ENCODE data around the gene SQSTM1.
"Not testable (repeated sequence)": the region's sequence is repeated elsewhere in the genome, so short reads cannot be mapped to it uniquely, and the experiment has no call there.

SQSTM1 gene

DNA sequence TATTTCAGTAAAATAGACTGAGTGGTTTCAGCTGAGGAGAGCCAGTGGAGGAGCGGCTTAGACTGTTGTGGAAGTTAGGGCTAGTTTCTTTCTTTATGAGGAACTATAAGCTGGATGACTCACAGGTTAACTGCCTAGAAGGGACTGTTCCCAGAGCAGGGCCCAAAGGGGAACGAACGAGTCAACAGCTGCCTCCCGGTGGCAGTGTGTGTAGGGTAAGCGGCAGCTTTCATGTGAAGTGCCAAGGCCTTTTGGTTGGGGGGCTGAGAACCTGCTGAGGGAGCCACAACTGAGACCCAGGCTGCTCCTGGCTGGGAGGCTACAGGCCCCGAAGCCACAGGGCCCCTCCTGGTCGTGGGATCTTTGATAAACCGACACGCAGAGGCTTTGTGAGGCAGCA lies 7.0 kb downstream of the SQSTM1 start:
- no peak for DNase-seq

DNA sequence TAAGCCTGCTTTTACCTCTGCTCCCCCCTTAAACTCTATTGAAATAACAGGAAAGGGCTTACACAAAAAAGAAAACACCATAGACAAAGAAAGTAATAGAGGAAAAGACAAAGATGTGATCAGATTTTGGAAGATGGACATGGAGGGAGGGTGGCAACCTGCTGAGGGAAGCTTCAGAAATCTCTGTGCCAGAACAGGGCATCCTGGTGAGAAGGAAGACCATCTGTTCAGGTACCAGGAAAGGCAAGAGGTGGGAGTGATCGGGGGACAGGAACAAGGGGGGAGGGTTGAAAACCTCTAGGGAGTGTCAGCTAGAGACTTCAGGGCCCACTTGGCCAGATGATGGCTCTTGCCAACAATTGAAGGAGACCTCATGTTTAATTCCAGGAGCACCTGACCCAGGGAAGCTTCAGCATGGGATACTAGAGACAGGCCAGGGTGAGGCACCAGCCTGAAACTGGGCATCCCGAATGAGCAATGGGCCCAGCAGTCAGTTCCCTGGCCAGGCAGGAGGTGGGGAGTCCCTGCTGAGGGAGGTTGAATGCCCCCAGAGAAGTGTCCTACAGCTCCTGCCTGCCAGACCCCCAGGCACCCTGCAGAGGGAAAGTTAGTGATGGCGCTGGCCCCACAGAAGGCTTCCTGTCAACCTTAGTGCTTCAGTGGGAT lies 8.2 kb downstream of the SQSTM1 start:
- no peak for DNase-seq

GRCh38 chr5:179829732-179830435 lies 9.2 kb downstream of the SQSTM1 start:
- DNase-seq = no peak

- DNase-seq = no peak
Measured at GRCh38 chr5:179830818-179831468, 10.2 kb downstream of the SQSTM1 start.

DNA sequence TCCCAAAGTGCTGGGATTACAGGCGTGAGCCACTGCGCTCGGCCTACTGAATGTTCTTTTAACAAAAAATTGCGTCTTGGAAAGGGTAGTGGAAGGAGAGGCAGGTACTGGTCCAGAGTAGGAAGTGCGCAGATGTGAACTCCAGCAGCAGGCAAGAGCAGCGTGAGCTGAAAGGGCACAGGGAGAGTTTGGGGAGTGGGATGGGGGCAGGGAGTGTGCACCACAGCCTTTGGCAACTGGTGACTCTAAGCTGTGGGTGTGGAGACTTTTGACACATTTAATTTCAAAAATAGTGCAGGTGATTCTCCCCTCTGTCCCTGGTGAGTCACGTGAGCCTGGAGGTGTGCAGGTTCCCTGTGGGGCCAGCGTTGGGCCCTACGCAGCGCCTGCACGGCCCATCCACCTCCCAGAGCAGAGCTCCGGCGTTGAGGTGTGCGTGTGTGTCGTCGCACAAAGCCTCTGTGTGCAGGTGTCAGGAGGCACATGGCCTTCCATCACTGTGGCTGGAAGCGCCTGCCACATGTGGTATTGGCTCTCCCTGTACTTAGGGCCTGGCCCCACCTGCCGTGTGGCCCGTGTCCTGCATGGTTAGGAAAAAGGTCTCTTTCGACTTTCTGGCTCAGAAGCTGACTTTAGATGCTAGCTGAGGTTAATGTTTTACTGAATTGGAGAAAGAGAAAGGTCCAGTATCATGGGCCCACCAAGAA lies 11.5 kb downstream of the SQSTM1 start:
- no peak for DNase-seq

DNA sequence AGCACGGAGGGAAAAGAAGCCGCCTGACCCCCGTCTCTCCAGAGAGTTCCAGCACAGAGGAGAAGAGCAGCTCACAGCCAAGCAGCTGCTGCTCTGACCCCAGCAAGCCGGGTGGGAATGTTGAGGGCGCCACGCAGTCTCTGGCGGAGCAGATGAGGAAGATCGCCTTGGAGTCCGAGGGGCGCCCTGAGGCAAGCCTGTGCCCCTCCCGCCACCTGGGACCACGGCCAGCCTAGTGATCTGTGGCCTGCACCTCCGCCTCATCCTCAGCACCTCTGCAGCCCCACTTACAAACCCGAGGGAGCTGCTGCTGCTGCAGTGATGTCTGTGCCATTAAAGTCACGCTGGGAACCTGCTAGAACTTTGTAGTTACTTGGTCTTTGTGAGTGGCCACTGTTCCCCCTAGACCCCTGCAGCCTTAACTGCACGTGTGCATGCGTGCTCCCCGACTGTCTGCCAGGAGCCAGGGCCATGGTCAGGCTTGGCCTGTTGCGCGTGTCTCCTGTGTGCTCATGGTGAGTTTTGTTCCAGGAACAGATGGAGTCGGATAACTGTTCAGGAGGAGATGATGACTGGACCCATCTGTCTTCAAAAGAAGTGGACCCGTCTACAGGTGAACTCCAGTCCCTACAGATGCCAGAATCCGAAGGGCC lies 12.5 kb downstream of the SQSTM1 start:
- no peak for DNase-seq

DNA sequence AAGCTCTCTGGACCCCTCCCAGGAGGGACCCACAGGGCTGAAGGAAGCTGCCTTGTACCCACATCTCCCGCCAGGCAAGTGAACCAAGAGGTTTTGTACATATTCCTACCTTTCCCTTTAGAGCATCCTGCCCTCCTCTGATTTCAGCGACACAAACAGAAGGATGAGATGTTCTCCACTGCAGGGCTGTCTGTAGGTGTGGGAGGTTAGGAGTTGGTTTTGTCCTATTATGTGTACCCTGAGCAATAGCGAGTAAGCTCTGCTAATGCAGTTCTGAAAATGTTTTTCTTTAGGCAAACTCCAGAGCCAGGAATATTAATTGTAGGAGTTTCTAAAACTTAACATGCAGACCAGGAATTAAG lies 13.0 kb downstream of the SQSTM1 start:
- DNase-seq = no peak

DNA sequence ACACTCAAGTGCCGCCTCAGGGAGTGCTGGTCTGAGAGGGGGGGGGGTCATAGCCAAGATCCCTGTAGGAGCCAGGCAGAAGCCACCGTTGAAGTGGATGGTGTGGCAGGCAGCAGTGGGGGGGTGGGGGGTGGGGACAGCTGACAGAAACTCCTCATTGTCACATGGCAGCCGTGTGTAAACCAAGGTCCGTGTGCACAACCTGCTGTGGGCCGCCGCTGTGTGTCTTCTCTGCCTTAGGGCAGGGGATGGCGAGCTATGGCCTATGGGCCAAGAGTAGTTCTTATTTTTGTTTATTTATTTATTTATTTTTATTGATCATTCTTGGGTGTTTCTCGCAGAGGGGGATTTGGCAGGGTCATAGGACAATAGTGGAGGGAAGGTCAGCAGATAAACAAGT lies 13.4 kb downstream of the SQSTM1 start:
- DNase-seq = no peak

GRCh38 chr5:179834871-179835270 lies 14.2 kb downstream of the SQSTM1 start:
- not testable (repeated sequence) for DNase-seq

DNA sequence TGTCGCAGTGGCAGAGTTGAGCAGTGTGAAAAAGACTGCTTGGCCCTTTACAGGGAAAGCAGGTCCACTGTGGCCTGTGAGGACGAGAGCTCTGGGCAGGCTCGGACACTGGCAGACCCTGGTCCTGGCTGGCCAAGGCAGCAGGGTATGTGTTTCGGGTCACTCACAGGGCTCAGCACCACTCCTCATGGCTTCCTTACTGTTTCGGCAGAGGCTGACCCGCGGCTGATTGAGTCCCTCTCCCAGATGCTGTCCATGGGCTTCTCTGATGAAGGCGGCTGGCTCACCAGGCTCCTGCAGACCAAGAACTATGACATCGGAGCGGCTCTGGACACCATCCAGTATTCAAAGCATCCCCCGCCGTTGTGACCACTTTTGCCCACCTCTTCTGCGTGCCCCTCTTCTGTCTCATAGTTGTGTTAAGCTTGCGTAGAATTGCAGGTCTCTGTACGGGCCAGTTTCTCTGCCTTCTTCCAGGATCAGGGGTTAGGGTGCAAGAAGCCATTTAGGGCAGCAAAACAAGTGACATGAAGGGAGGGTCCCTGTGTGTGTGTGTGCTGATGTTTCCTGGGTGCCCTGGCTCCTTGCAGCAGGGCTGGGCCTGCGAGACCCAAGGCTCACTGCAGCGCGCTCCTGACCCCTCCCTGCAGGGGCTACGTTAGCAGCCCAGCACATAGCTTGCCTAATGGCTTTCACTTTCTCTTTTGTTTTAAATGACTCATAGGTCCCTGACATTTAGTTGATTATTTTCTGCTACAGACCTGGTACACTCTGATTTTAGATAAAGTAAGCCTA lies 15.7 kb downstream of the SQSTM1 start:
- no peak for DNase-seq

DNA sequence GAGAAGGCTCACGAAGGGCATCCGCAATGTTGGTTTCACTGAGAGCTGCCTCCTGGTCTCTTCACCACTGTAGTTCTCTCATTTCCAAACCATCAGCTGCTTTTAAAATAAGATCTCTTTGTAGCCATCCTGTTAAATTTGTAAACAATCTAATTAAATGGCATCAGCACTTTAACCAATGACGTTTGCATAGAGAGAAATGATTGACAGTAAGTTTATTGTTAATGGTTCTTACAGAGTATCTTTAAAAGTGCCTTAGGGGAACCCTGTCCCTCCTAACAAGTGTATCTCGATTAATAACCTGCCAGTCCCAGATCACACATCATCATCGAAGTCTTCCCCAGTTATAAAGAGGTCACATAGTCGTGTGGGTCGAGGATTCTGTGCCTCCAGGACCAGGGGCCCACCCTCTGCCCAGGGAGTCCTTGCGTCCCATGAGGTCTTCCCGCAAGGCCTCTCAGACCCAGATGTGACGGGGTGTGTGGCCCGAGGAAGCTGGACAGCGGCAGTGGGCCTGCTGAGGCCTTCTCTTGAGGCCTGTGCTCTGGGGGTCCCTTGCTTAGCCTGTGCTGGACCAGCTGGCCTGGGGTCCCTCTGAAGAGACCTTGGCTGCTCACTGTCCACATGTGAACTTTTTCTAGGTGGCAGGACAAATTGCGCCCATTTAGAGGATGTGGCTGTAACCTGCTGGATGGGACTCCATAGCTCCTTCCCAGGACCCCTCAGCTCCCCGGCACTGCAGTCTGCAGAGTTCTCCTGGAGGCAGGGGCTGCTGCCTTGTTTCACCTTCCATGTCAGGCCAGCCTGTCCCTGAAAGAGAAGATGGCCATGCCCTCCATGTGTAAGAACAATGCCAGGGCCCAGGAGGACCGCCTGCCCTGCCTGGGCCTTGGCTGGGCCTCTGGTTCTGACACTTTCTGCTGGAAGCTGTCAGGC lies 16.6 kb downstream of the SQSTM1 start:
- DNase-seq = no peak

GRCh38 chr5:179839328-179840256 lies 18.9 kb downstream of the SQSTM1 start:
- DNase-seq = no peak

GRCh38 chr5:179840321-179840720 lies 19.6 kb downstream of the SQSTM1 start:
- DNase-seq = no peak

GRCh38 chr5:179840766-179841165 lies 20.1 kb downstream of the SQSTM1 start:
- DNase-seq = no peak

DNA sequence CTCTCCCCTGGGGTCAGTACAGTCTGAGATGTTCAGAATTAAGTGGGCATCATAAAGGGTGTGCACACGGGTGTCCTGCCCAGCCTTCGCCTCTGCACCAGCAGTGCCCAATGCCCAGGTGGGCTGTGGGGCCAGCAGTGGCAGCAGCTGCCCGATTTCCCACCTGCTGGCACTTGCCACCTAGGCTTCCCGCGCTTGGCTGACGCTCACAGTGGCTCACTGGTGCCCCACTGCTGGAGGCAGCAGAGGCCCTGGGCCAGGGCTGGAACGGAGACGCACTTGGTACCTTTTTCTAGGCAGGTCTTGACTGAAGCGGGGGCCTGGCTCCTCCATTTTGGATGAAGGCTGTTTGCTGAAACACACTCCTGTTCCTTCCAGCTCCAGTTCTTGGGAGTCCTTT lies 20.9 kb downstream of the SQSTM1 start:
- DNase-seq = no peak

- DNase-seq = no peak
Measured at GRCh38 chr5:179852993-179853547, 32.4 kb downstream of the SQSTM1 start.

DNA sequence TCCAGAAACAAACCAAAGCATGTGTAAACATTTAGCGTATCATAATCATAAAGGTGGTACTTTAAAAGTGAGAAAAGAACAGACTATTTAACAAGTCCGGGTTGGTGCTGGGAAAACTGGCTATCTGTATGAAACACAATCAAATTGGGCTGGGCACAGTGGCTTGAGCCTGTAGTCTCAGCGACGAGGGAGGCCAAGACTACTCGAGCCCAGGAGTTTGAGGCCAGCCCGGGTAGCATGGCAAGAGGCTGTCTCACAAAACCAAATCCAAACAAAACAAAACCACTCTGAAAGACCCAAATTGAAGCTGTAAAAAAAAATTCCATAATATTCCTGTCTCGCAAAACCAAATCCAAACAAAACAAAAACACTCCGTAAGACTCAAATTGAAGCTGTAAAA lies 33.7 kb downstream of the SQSTM1 start:
- DNase-seq = no peak

DNA sequence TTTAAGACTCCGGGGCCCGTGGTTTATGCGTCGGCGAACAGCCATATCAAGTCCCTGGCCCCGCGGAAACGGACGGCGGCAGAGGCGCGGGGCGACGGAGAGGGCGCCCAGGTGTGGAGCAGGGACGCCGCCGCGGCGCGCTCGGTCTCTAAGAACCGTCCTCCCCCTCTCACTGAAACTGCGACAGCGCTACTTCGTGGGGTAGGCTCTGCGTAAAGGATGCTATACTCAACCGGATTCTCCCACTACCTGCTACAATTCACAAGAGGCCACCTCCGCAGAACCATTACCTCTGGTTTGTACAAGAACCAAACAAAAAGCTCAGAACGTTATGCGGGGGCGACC lies 37.5 kb downstream of the SQSTM1 start:
- DNase-seq = no peak

DNA sequence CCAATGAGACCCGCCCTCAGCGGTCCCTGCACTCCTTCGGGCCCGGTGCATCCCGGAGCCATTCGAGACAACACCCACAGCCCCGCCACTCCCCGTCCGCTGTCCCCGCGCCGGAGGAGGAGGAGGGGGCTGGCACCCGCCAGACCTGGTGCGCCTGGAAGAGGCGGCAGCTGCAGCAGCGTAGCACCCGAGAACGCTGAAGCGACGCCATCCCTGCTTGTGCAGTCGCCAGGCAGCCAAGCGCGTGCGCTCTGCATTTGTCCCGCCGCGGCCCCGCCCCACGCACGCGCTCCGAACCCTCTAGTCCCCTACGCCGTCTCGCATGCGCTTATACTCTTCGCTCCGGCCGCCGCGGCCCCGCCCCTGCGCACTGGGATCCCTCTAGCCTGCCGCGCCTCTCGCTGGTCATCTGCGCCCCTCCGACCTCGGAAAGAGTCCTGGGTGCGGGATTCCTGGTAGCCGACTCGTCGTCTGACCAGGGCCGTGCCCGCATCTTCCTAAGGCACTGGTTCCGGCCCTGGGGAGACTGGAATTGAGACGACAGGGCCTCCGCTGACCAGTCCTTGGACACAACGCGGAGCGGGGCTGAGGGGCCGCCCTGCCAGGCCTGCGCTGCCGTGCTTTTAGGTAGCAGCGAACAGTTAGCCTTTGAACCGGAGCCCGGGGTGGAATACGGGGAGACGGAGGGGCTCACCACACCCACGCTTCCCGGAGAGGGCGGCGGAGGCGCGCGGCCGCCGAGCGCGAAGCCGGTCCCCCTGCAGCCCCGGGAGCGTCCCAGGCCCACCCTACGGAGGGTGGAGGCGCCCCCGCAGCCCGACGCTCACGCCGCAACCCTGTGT lies 38.1 kb downstream of the SQSTM1 start, which contains the start of gene MRNIP:
Gene MRNIP (minus strand): TSS at position 232 of the 842 bp plus-strand sequence. CDS start 21 bp downstream, at position 211.
- DNase-seq = peak; percentile 84

Measured in NCI-H1092 (cell line).